Measurements from ENCODE around the gene IRS1.

Gene IRS1

GRCh38 chr2:226776104-226776503 lies 23.5 kb downstream of the IRS1 start:
- CTCF ChIA-PET, result no interaction called here
- TF ChIP-seq CTCF (IDR thresholded peaks at IDR 0.05; ENCODE audit: insufficient read depth, low read length, missing control alignments), result no peak
- no peak for DNase-seq (ENCODE audit: low read depth, low spot score)
- H3K4me3 ChIP-seq (ENCODE audit: low read depth, low read length), result no peak overlapping the region
- POLR2A ChIA-PET, result no interaction called here

DNA sequence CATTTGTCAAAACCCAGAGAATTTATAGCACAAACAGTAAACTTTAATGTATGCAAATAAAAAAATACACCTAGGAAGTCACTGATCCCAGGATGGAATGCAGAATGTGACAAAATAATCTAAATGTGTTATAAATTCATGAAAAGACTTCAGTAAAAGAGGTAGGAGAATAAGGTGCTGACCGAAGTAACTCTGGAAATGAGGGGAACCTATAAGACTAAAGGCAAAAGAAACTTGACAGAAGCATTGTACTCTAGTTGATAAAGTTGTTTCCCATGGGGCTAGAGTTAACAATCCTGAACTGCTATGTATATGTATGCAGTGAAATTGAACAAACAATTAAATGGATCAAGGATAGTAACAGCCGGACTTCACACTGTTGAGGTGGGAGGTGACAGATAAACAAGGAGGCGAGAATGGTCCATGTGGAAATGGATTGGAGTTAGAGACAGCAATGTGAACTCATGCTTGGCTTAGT lies 24.5 kb downstream of the IRS1 start:
- ChIA-PET POLR2A (no interaction called here), CTCF (no interaction called here)
- H3K4me3 ChIP-seq (ENCODE audit: low read depth, low read length), result no peak overlapping the region
- no peak for DNase-seq (ENCODE audit: low read depth, low spot score)
- no peak for TF ChIP-seq CTCF (IDR thresholded peaks at IDR 0.05; ENCODE audit: insufficient read depth, low read length, missing control alignments)

- CTCF ChIA-PET, result interaction anchor here (2.7 kb wide), 1 partner anchor 12 kb away, joined by 8 read pairs; no protein-coding TSS in a partner anchor
- DNase-seq (ENCODE audit: low read depth, low spot score), result no peak
- POLR2A ChIA-PET, result no interaction called here
These were observed 26.3 kb downstream of the IRS1 start for GRCh38 chr2:226773291-226773690.

GRCh38 chr2:226772389-226773179 lies 27.0 kb downstream of the IRS1 start:
- DNase-seq (ENCODE audit: low read depth, low spot score), result no peak
- TF ChIP-seq CTCF (IDR thresholded peaks at IDR 0.05; ENCODE audit: insufficient read depth, low read length, missing control alignments), result no peak
- ChIA-PET POLR2A (no interaction called here), CTCF (interaction anchor here (1.2 to 2.7 kb wide), 2 partner anchors 11 to 30 kb away, joined by 5 to 8 read pairs; no protein-coding TSS in a partner anchor)
- H3K4me3 ChIP-seq (ENCODE audit: low read depth, low read length), result no peak overlapping the region

More at GRCh38 chr2:226773291-226773690, 26.3 kb downstream of the IRS1 start:
- no peak for TF ChIP-seq CTCF (IDR thresholded peaks at IDR 0.05; ENCODE audit: insufficient read depth, low read length, missing control alignments)
- no peak overlapping the region for H3K4me3 ChIP-seq (ENCODE audit: low read depth, low read length)

- no peak for TF ChIP-seq CTCF (IDR thresholded peaks at IDR 0.05; ENCODE audit: insufficient read depth, low read length, missing control alignments)
- ChIA-PET POLR2A (no interaction called here), CTCF (interaction anchor here (2.7 kb wide), 1 partner anchor 10 kb away, joined by 8 read pairs; no protein-coding TSS in a partner anchor)
- DNase-seq (ENCODE audit: low read depth, low spot score), result no peak
- H3K4me3 ChIP-seq (ENCODE audit: low read depth, low read length), result no peak overlapping the region
These were observed 28.6 kb downstream of the IRS1 start for GRCh38 chr2:226771067-226771466.

GRCh38 chr2:226767056-226767813 lies 32.4 kb downstream of the IRS1 start:
- ChIA-PET POLR2A (no interaction called here), CTCF (no interaction called here)
- no peak for TF ChIP-seq CTCF (IDR thresholded peaks at IDR 0.05; ENCODE audit: insufficient read depth, low read length, missing control alignments)
- H3K4me3 ChIP-seq (ENCODE audit: low read depth, low read length), result no peak overlapping the region
- DNase-seq (ENCODE audit: low read depth, low spot score), result no peak
